Endodermal cell (in vitro differentiated cells): ENCODE data around the gene HTR1D. TPM values are rescaled to one million over a fixed set of nuclear protein-coding genes. Genes with fewer than 3 reads are reported as not detected.

Experiments
- DNase-seq: peaks from one replicate; pipeline ENCODE4 v3.0.0-alpha.2; 2017
- H3K27ac ChIP-seq: 2 replicates; pipeline ENCODE4 v1.5.1; 2013; ENCODE audit warnings: mild to moderate bottlenecking, low read depth, low read length, moderate library complexity
- H3K27me3 ChIP-seq: 2 replicates; pipeline ENCODE4 v1.6.1; 2013; ENCODE audit warnings: mild to moderate bottlenecking, low read length, moderate library complexity; ENCODE audit not compliant: insufficient read depth, control insufficient read depth, poor library complexity, severe bottlenecking
- H3K36me3 ChIP-seq: 2 replicates; pipeline ENCODE4 v1.7.0; 2013; ENCODE audit warnings: mild to moderate bottlenecking, low read length, moderate library complexity; ENCODE audit not compliant: control insufficient read depth, insufficient read depth
- H3K4me1 ChIP-seq: one replicate; pipeline ENCODE4 v1.7.0; 2013; ENCODE audit warnings: low read length; ENCODE audit not compliant: control insufficient read depth, insufficient read depth
- H3K4me3 ChIP-seq: 2 replicates; pipeline ENCODE4 v1.5.1; 2013; ENCODE audit warnings: mild to moderate bottlenecking, low read length, moderate library complexity
- H3K9ac ChIP-seq: 2 replicates; pipeline ENCODE4 v1.6.1; 2013; ENCODE audit warnings: mild to moderate bottlenecking, low read length, moderate library complexity; ENCODE audit not compliant: poor library complexity, severe bottlenecking; ENCODE audit errors: extremely low read depth
- H3K9me3 ChIP-seq: 2 replicates; pipeline ENCODE4 v1.6.1; 2013; ENCODE audit warnings: mild to moderate bottlenecking, low read length, moderate library complexity; ENCODE audit not compliant: control insufficient read depth
- H3K27ac Mint-ChIP-seq: 2 replicates; pipeline ENCODE4 v1.8.0; 2020; ENCODE audit warnings: mixed read lengths
- H3K27me3 Mint-ChIP-seq: 2 replicates; pipeline ENCODE4 v1.8.0; 2021; ENCODE audit warnings: mild to moderate bottlenecking, mixed read lengths; ENCODE audit not compliant: insufficient read depth
- H3K36me3 Mint-ChIP-seq: 2 replicates; pipeline ENCODE4 v1.8.0; 2020; ENCODE audit warnings: low read depth, mixed read lengths
- H3K4me1 Mint-ChIP-seq: 2 replicates; pipeline ENCODE4 v1.8.0; 2020; ENCODE audit warnings: mixed read lengths
- H3K4me3 Mint-ChIP-seq: 2 replicates; pipeline ENCODE4 v1.8.0; 2020; ENCODE audit warnings: mild to moderate bottlenecking, moderate library complexity, mixed read lengths
- H3K9me3 Mint-ChIP-seq: 2 replicates; pipeline ENCODE4 v1.8.0; 2020; ENCODE audit warnings: mild to moderate bottlenecking, mixed read lengths
- WGBS, 2 experiments: methylation state at CpG; one replicate each; pipeline versions ENCODE4 v1.1.5 to v1.1.7; 2013; ENCODE audit warnings: missing lambda C conversion rate in 2 of 2, mixed read lengths in 1 of 2; ENCODE audit not compliant: insufficient coverage in 1 of 2, insufficient read length in 1 of 2; 5-methylcytosine and 5-hydroxymethylcytosine counted together
- total RNA-seq, 2 donors: library from RNA; stranded (reverse); fragmentation: NEBNext Ultra II Directional in 1 of 2; extraction: Animal tissue kit (Norgen Biotek cat#: 25700) in 1 of 2; gene quantifications; 2 replicates in 1 of 2; 3 replicates in 1 of 2; pipeline ENCODE4 v1.2.1, GENCODE V29; 2021
- TF ChIP-seq, protein P1 (sequence below): fragments of 200-600 bp; sonication (generic); conservative IDR thresholded peaks from 2 replicates; pipeline ENCODE4 v1.5.0; 2021; ENCODE audit warnings: antibody characterized with exemption, mild to moderate bottlenecking

The HTR1D gene
- total RNA-seq, 2 donors from 2014 or later, result 2.9 to 4.1 TPM

- H3K36me3 Mint-ChIP-seq, result peaks cover 11% of the 10 kb centered on the region
- H3K27ac ChIP-seq, result no peak overlapping the region
- TF ChIP-seq, protein P1, sequence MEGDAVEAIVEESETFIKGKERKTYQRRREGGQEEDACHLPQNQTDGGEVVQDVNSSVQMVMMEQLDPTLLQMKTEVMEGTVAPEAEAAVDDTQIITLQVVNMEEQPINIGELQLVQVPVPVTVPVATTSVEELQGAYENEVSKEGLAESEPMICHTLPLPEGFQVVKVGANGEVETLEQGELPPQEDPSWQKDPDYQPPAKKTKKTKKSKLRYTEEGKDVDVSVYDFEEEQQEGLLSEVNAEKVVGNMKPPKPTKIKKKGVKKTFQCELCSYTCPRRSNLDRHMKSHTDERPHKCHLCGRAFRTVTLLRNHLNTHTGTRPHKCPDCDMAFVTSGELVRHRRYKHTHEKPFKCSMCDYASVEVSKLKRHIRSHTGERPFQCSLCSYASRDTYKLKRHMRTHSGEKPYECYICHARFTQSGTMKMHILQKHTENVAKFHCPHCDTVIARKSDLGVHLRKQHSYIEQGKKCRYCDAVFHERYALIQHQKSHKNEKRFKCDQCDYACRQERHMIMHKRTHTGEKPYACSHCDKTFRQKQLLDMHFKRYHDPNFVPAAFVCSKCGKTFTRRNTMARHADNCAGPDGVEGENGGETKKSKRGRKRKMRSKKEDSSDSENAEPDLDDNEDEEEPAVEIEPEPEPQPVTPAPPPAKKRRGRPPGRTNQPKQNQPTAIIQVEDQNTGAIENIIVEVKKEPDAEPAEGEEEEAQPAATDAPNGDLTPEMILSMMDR, result no peak
- no peaks in the 10 kb centered on the region for H3K9me3 Mint-ChIP-seq
- DNase-seq, result no peak
- no peak overlapping the region for H3K4me3 Mint-ChIP-seq
- H3K27me3 ChIP-seq, result no peaks in the 10 kb centered on the region
- no peak overlapping the region for H3K9ac ChIP-seq
- peaks cover 2% of the 10 kb centered on the region for H3K4me1 Mint-ChIP-seq
- no peak overlapping the region for H3K27ac Mint-ChIP-seq
- H3K4me3 ChIP-seq, result no peak overlapping the region
- H3K4me1 ChIP-seq, result no peaks in the 10 kb centered on the region
- no peaks in the 10 kb centered on the region for H3K9me3 ChIP-seq
- peaks cover 20% of the 10 kb centered on the region for H3K36me3 ChIP-seq
- 92% methylated on average over 1 of the region's 1 CpG; no CpG with 5 or more reads in 1 of the 2 experiments for WGBS, 2 experiments
- H3K27me3 Mint-ChIP-seq, result no peaks in the 10 kb centered on the region
These were observed 68.2 kb downstream of the HTR1D start for GRCh38 chr1:23149114-23149513.

DNA sequence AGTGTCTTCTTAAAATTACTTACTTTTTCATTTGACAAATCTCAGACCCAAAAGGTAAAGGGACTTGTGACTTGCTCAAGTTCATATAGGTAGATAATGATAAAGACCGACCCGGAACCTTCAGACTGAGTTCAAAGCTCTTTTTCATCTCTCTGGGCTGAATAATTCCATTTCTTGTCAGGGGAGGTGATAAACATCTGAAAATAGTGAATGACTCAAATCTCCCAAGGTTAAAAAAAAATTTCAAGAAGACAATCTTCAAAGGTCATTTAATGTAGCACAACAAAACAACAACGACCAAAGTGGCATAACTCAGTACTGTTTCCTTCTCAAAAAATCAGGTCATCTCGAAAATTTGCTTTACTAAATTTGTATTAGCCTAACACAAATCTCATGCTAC lies 69.2 kb downstream of the HTR1D start:
- WGBS, 2 experiments, result 93 to 100% methylated on average over 3 to 4 of the region's 4 CpGs
- Mint-ChIP-seq H3K27me3 (no peaks in the 10 kb centered on the region), H3K4me1 (no peaks in the 10 kb centered on the region), H3K36me3 (peaks cover 8% of the 10 kb centered on the region), H3K4me3 (no peak overlapping the region), H3K9me3 (no peaks in the 10 kb centered on the region), H3K27ac (no peak overlapping the region)
- peaks cover 20% of the 10 kb centered on the region for H3K36me3 ChIP-seq
- H3K9ac ChIP-seq, result no peak overlapping the region
- no peak overlapping the region for H3K27ac ChIP-seq
- TF ChIP-seq, protein P1, result no peak
- no peaks in the 10 kb centered on the region for H3K9me3 ChIP-seq
- no peaks in the 10 kb centered on the region for H3K27me3 ChIP-seq
- DNase-seq, result no peak
- H3K4me3 ChIP-seq, result no peak overlapping the region
- no peaks in the 10 kb centered on the region for H3K4me1 ChIP-seq

Other genes starting within 250 kb of the HTR1D start
- gene LACTBL1, start 244.6 kb downstream of the HTR1D start, total RNA-seq, result not detected
- not detected for gene TEX46, start 201.7 kb downstream of the HTR1D start, total RNA-seq
- gene KDM1A, start 198.0 kb downstream of the HTR1D start, total RNA-seq, result 100 to 1,000 TPM; 153 to 204 TPM
- 10 to 100 TPM; 43.5 to 49.4 TPM for gene LUZP1, start 48.6 kb downstream of the HTR1D start, total RNA-seq
- gene HNRNPR, start 126.8 kb upstream of the HTR1D start, total RNA-seq, result 100 to 1,000 TPM; 187 to 210 TPM
- 10 to 100 TPM in 1 of 2 donors, 1 to 10 TPM in 1; 8.9 to 10.3 TPM for gene ZNF436, start 152.3 kb upstream of the HTR1D start, total RNA-seq
- 1 to 10 TPM; 4.0 to 4.7 TPM for gene TCEA3, start 207.2 kb upstream of the HTR1D start, total RNA-seq